Measurements from ENCODE around the gene RAP1GAP2.

- TF ChIP-seq EZH2 (IDR thresholded peaks at IDR 0.05; ENCODE audit: insufficient read depth, poor library complexity, severe bottlenecking) (no peak), EZH2phosphoT487 (IDR thresholded peaks at IDR 0.05; ENCODE audit: insufficient read depth, low read depth) (no peak)
Measured at GRCh38 chr17:2989855-2990254, 193.6 kb downstream of the RAP1GAP2 start.
